Liver (tissue), 3 donors: Measurements from ENCODE around the gene SPATA16.

Source experiments
- CTCF ChIP-seq: fragments of 150-350 bp; IDR thresholded peaks from 2 replicates; pipeline ENCODE4 v1.5.1; 2017; ENCODE audit warnings: improper control_type of control experiment, low read depth, low read length; ENCODE audit not compliant: missing input control
- EGR1 ChIP-seq, 2 donors: IDR thresholded peaks; 2 replicates each; pipeline ENCODE4 v1.6.1; 2016 to 2018; ENCODE audit warnings: antibody characterized with exemption in 2 of 2, low read depth in 2 of 2
- FOXA1 ChIP-seq: IDR thresholded peaks from 2 replicates; pipeline ENCODE4 v1.6.1; 2016; ENCODE audit warnings: antibody characterized with exemption
- HNF4A ChIP-seq, 2 donors: conservative IDR thresholded peaks; 2 replicates each; pipeline ENCODE4 v1.6.1; 2016; ENCODE audit warnings: antibody characterized with exemption in 2 of 2, mild to moderate bottlenecking in 2 of 2
- HNF4G ChIP-seq: IDR thresholded peaks from 2 replicates; pipeline ENCODE4 v1.6.1; 2016; ENCODE audit warnings: antibody characterized with exemption
- JUND ChIP-seq, 2 donors: IDR thresholded peaks; 2 replicates each; pipeline ENCODE4 v1.6.1; 2016; ENCODE audit warnings: antibody characterized with exemption in 2 of 2
- MAX ChIP-seq: IDR thresholded peaks from 2 replicates; pipeline ENCODE4 v1.6.1; 2016; ENCODE audit warnings: antibody characterized with exemption
- RAD21 ChIP-seq, 2 donors: IDR thresholded peaks; 2 replicates each; pipeline ENCODE4 v1.6.1; 2016; ENCODE audit warnings: antibody characterized with exemption in 2 of 2, mild to moderate bottlenecking in 2 of 2
- TAF1 ChIP-seq: conservative IDR thresholded peaks from 2 replicates; pipeline ENCODE4 v1.6.1; 2016; ENCODE audit warnings: antibody characterized with exemption, mild to moderate bottlenecking
- ZBTB33 ChIP-seq: IDR thresholded peaks from 2 replicates; pipeline ENCODE4 v1.6.1; 2016; ENCODE audit warnings: antibody characterized with exemption
- donor health status: healthy.
- donor health status: healthy.

GRCh38 chr3:172846103-172846561 lies 294.9 kb downstream of the SPATA16 start:
- TF ChIP-seq EGR1 (IDR thresholded peaks at IDR 0.05; ENCODE audit: low read depth in 2 of 2), result no peak
- TF ChIP-seq RAD21 (IDR thresholded peaks at IDR 0.05), result no peak
- no peak for TF ChIP-seq CTCF
- no peak for TF ChIP-seq ZBTB33
- TF ChIP-seq TAF1, result no peak
- no peak for TF ChIP-seq JUND (IDR thresholded peaks at IDR 0.05)
- no peak for TF ChIP-seq FOXA1
- no peak for TF ChIP-seq HNF4G
- no peak for TF ChIP-seq HNF4A (conservative IDR thresholded peaks at IDR 0.05)
- TF ChIP-seq MAX, result no peak
